22Rv1 (cell line): Measurements from ENCODE around the gene CPNE2.
"Not testable (repeated sequence)": the region's sequence is repeated elsewhere in the genome, so short reads cannot be mapped to it uniquely, and the experiment has no call there.

Experiments
- H3K27ac ChIP-seq: fragments of 450-650 bp; 2 replicates; pipeline ENCODE4 v1.5.1; 2017
- ZFX ChIP-seq: fragments of 450-650 bp; IDR thresholded peaks from 2 replicates; pipeline ENCODE4 v1.6.1; 2017; ENCODE audit warnings: antibody characterized with exemption, borderline replicate concordance
- TF ChIP-seq, protein P1 (sequence below): fragments of 450-650 bp; IDR thresholded peaks from 2 replicates; pipeline ENCODE4 v1.5.1; 2017; ENCODE audit warnings: mild to moderate bottlenecking

The CPNE2 gene

DNA sequence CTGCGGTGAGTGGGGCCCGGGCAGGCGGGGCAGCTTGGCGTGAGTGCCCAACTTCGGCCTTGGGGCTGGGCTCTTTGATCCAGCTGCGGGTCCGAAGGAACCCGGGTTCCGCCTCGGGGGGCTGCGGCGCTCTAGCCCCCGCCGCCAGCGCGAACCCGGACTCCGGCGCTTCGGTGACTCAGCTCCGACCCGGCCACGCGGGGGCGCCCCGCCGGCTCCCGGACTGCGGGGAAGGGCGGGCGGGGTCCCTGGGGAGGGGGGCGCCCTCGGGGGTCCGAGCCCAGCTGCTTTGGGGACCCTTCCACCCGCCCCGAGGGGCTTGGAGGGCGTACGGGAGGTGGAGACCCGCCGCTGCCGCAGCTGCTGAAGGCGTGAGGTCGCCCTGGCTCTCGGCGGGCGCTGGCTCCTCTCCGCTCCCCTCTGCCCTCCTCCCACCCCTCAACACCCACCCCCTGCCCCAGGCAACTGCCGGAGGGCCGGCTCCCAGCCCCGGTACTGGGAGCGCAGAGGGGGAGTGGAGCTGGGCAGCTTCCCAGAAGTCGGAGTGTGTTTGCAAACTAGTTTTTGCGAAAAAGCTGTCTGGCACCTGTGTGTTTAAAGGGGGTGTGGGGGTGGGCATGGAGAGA lies 516 bp downstream of the CPNE2 start:
- TF ChIP-seq, protein P1, sequence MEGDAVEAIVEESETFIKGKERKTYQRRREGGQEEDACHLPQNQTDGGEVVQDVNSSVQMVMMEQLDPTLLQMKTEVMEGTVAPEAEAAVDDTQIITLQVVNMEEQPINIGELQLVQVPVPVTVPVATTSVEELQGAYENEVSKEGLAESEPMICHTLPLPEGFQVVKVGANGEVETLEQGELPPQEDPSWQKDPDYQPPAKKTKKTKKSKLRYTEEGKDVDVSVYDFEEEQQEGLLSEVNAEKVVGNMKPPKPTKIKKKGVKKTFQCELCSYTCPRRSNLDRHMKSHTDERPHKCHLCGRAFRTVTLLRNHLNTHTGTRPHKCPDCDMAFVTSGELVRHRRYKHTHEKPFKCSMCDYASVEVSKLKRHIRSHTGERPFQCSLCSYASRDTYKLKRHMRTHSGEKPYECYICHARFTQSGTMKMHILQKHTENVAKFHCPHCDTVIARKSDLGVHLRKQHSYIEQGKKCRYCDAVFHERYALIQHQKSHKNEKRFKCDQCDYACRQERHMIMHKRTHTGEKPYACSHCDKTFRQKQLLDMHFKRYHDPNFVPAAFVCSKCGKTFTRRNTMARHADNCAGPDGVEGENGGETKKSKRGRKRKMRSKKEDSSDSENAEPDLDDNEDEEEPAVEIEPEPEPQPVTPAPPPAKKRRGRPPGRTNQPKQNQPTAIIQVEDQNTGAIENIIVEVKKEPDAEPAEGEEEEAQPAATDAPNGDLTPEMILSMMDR = peak; percentile 89
- TF ChIP-seq ZFX = no peak
- H3K27ac ChIP-seq = no peak overlapping the region

- TF ChIP-seq, protein P1 = no peak
- no peak for TF ChIP-seq ZFX
- no peak overlapping the region for H3K27ac ChIP-seq
Observed at GRCh38 chr16:57093666-57094564, 1.5 kb downstream of the CPNE2 start.

DNA sequence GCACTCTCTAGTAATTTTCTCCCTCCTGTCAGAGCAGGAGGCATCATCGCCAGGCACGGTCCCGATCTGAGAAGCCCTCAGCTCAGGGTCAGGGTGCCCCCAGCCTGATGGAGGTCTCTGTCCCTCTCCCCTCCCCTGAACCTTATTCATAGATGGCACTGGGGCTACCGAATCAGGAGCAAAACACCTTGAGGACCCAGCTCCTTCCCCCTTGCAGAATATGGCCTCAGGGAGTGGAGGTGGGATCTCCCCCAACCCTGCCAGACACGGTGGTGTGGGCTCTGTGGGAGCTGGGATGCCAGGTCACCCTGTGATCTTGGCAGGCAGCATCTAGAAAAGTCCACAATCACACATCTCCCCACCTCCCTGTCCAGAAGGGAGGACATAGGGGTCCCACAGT lies 2.5 kb downstream of the CPNE2 start:
- H3K27ac ChIP-seq = no peak overlapping the region
- TF ChIP-seq ZFX = no peak

DNA sequence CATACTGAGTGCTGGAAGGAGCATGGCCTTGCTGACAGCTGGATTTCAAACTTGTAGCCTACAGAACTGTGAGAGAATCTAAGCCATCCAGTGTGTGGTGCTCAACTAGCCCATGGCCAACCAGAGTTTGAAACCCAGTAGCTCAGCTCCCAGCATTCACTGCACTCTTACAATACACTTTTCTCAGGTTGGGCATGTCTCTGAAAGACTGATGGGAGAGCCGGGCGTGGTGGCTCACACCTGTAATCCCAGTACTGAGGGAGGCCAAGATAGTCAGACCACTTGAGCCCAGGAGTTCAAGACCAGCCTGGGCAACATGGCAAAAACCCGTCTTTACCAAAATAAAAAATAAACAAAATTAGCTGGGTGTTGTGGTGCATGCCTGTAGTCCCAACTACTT lies 3.8 kb downstream of the CPNE2 start:
- H3K27ac ChIP-seq = no peak overlapping the region
- no peak for TF ChIP-seq ZFX
- TF ChIP-seq, protein P1 = no peak

DNA sequence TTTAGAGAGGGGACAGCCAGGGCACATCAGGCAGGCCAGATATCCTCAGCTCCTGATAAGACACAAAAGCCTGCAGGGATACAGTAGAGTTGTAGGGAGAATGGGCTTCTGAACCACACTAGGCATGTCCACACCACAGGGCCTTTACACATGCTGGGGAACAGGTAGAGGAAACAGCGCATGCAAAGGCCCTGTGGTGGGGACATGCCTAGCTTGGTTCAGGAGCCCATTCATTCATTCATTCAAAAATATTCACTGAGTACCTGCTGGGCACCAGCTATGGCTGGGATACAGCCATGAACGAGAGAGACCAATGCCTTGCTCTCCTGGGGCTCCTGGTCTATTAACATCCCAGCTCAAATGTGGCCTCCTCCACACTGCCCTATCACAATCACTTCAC lies 4.4 kb downstream of the CPNE2 start:
- no peak for TF ChIP-seq ZFX
- TF ChIP-seq, protein P1 = no peak
- no peak overlapping the region for H3K27ac ChIP-seq

DNA sequence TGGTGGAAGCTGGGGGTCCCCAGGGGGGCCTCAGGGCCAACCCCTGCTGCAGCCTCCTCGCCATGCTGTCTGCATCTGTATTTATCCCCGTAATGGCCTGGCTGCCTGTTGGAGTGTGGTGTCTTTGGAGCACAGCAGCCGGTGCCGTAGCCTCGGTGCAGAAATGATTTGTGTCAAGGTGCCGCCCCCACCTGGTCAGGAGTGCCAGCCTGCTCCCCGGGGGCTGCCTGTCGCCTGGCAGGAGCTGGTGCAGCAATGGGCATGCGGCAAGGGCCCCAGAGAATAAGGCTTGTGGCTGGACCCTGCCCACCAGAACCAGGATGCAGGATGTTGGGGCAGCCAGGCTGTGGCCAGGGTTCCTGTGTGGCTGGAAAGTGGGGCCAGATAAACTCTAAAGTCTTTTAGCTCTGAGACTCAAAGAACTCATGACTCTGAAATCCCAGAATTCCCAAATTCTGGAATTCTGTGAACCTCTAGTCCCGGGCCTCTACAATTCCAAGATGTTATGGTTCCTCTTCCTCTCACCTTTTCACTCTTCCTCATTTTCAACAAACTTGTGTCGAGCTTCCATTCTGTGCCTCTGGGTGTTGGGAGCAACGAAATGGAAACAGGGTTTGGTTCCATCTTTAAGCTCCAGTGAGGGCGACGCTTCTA lies 5.9 kb downstream of the CPNE2 start:
- TF ChIP-seq, protein P1 = no peak
- no peak for TF ChIP-seq ZFX

GRCh38 chr16:57099965-57100364 lies 7.6 kb downstream of the CPNE2 start:
- not testable (repeated sequence) for H3K27ac ChIP-seq

More for the DNA sequence above, 5.9 kb downstream of the CPNE2 start:
- H3K27ac ChIP-seq = no peak overlapping the region

DNA sequence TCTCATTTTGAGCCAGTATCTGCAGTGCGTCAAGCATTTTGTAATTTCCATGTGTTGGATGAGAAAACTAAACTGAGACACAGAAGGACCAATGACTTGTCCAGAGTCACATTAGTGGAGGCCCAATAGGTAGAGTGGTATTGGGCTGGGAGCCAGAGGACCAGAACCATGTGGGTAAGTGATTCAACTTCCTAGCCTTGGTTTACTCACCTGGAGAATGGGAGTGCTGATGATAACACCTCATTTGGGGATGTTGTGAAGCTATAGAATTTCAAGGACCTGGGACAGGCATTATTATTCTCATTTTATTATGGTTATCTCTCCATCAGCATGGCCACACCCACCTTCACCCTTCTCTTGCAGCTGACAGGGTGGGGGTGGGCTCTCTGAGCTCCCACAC lies 8.1 kb downstream of the CPNE2 start:
- H3K27ac ChIP-seq = no peak overlapping the region

More for the DNA sequence above, 8.1 kb downstream of the CPNE2 start:
- TF ChIP-seq, protein P1 = no peak
- no peak for TF ChIP-seq ZFX
